T follicular helper cell (primary cell): ENCODE data around the gene MRPS34.

Source experiments
- DNase-seq: peaks from one replicate; pipeline ENCODE4 v3.0.0-alpha.2; 2020; ENCODE audit warnings: low read depth

The MRPS34 gene

GRCh38 chr16:1769402-1770300, 3.3 kb downstream of the MRPS34 start:
- DNase-seq, result no peak

GRCh38 chr16:1768767-1769401, 4.0 kb downstream of the MRPS34 start:
- no peak for DNase-seq

GRCh38 chr16:1768061-1768766, 4.7 kb downstream of the MRPS34 start:
- no peak for DNase-seq

- DNase-seq, result no peak
Observed at GRCh38 chr16:1767116-1767994, 5.6 kb downstream of the MRPS34 start.

- DNase-seq, result no peak
Observed at GRCh38 chr16:1766701-1767100, 6.2 kb downstream of the MRPS34 start.

- DNase-seq, result no peak
Observed at GRCh38 chr16:1766231-1766630, 6.7 kb downstream of the MRPS34 start.

GRCh38 chr16:1765826-1766225, 7.1 kb downstream of the MRPS34 start:
- DNase-seq, result no peak

- DNase-seq, result no peak
Observed at GRCh38 chr16:1764971-1765370, 8.0 kb downstream of the MRPS34 start.

- no peak for DNase-seq
Observed at GRCh38 chr16:1763521-1764511, 9.1 kb downstream of the MRPS34 start.

- no peak for DNase-seq
Observed at GRCh38 chr16:1762879-1763520, 9.9 kb downstream of the MRPS34 start.

- DNase-seq, result no peak
Observed at GRCh38 chr16:1762196-1762878, 10.6 kb downstream of the MRPS34 start.

- no peak for DNase-seq
Observed at GRCh38 chr16:1761751-1762150, 11.2 kb downstream of the MRPS34 start.

- DNase-seq, result no peak
Observed at GRCh38 chr16:1760911-1761310, 12.0 kb downstream of the MRPS34 start.

GRCh38 chr16:1759511-1759910, 13.4 kb downstream of the MRPS34 start:
- DNase-seq, result no peak

GRCh38 chr16:1758923-1759322, 14.0 kb downstream of the MRPS34 start:
- no peak for DNase-seq

GRCh38 chr16:1757714-1758461, 15.0 kb downstream of the MRPS34 start:
- no peak for DNase-seq

- no peak for DNase-seq
Observed at GRCh38 chr16:1754204-1754603, 18.7 kb downstream of the MRPS34 start.

- no peak for DNase-seq
Observed at GRCh38 chr16:1752853-1753252, 20.1 kb downstream of the MRPS34 start.

- no peak for DNase-seq
Observed at GRCh38 chr16:1751946-1752345, 21.0 kb downstream of the MRPS34 start.
